HepG2 (cell line): ENCODE data around the gene OCLN. TPM values are rescaled to one million over a fixed set of nuclear protein-coding genes. Genes with fewer than 3 reads are reported as not detected.

Experiments
- ATAC-seq: fragments of 200-7000 bp; cut with Tn5 transposase; 3 replicates; pipeline ENCODE4 v1.9.1; 2020; ENCODE audit warnings: mild to moderate bottlenecking, moderate library complexity
- BruUV-seq: library from RNA; stranded (reverse); fragments of 400-500 nt; replicated peaks from 2 replicates; lab custom pipeline; 2021; lab: Mats Ljungman, UMichigan
- CTCF ChIA-PET: fragments of 300-600 bp; formaldehyde crosslinking; extraction: SDS; loops from one replicate; lab custom pipeline; 2021; ENCODE audit warnings: low total read pairs, inconsistent platforms, low intra/inter-chr PET ratio; lab: Yijun Ruan, JAX
- POLR2A ChIA-PET: fragments of 350-600 bp; sonication (Branson Sonifier 250); formaldehyde crosslinking; loops from one replicate; lab custom pipeline; 2020; ENCODE audit warnings: antibody characterized with exemption, inconsistent platforms; lab: Yijun Ruan, JAX
- DNase-seq: peaks from one replicate; pipeline ENCODE4 v3.0.0-alpha.2; 2015; ENCODE audit warnings: low spot score
- FAIRE-seq: peaks from 3 replicates; lab custom pipeline; 2011; peaks lifted over from hg19 to GRCh38; lab: Jason Lieb, UNC
- H2AFZ ChIP-seq: one replicate; pipeline ENCODE4 v1.6.1; 2011; ENCODE audit warnings: low read length, inconsistent platforms
- H3K27ac ChIP-seq: fragments of 300-600 bp; 3 replicates; pipeline ENCODE4 v1.8.0; 2011; ENCODE audit warnings: mixed run types, mild to moderate bottlenecking, mixed read lengths, low read length, inconsistent platforms; ENCODE audit not compliant: insufficient read depth; ENCODE audit errors: extremely low read length
- H3K27me3 ChIP-seq, 2 experiments: fragments of 200-600 bp in 1 of 2; 2 replicates in 1 of 2; 3 replicates in 1 of 2; pipeline versions ENCODE4 v1.6.0 to v1.8.0; 2011; ENCODE audit warnings: low read length in 2 of 2, mild to moderate bottlenecking in 2 of 2, moderate library complexity in 2 of 2, inconsistent platforms in 1 of 2; ENCODE audit not compliant: insufficient read depth in 2 of 2, control insufficient read depth in 1 of 2
- H3K36me3 ChIP-seq, 2 experiments: fragments of 200-600 bp in 1 of 2; replicated peaks in 1 of 2; 2 replicates in 1 of 2; 3 replicates in 1 of 2; pipeline versions ENCODE4 v1.5.1 to v1.8.0; 2011; ENCODE audit warnings: low read length in 2 of 2, inconsistent platforms in 1 of 2; ENCODE audit not compliant: insufficient read depth in 2 of 2, control insufficient read depth in 1 of 2
- H3K4me1 ChIP-seq: 2 replicates; pipeline ENCODE4 v1.5.1; 2012; ENCODE audit warnings: low read length, inconsistent platforms; ENCODE audit not compliant: insufficient read depth
- H3K4me2 ChIP-seq: 2 replicates; pipeline ENCODE4 v1.6.0; 2011; ENCODE audit warnings: low read depth, low read length, inconsistent platforms
- H3K4me3 ChIP-seq, 3 experiments: fragments of 200-600 bp in 1 of 3; sonication (generic), shearing (Covaris generic) in 1 of 3; replicated peaks in 1 of 3; 2 replicates each; pipeline ENCODE4 v1.5.1; 2011 to 2016; ENCODE audit warnings: low read length in 3 of 3, inconsistent platforms in 2 of 3, low read depth in 2 of 3, mild to moderate bottlenecking in 2 of 3, control low read depth in 1 of 3, mixed read lengths in 1 of 3; ENCODE audit not compliant: insufficient read depth in 1 of 3
- H3K79me2 ChIP-seq: one replicate; pipeline ENCODE4 v1.6.1; 2011; ENCODE audit warnings: low read length, inconsistent platforms; ENCODE audit not compliant: insufficient read depth
- H3K9ac ChIP-seq: 2 replicates; pipeline ENCODE4 v1.6.0; 2011; ENCODE audit warnings: mild to moderate bottlenecking, low read depth, low read length, inconsistent platforms; ENCODE audit not compliant: insufficient read depth
- H3K9me3 ChIP-seq: 2 replicates; pipeline ENCODE4 v1.5.1; 2012; ENCODE audit warnings: mild to moderate bottlenecking, low read length
- H4K20me1 ChIP-seq: 2 replicates; pipeline ENCODE4 v1.6.0; 2011; ENCODE audit warnings: inconsistent platforms, mild to moderate bottlenecking, low read length, moderate library complexity; ENCODE audit not compliant: insufficient read depth
- GZF1 ChIP-seq: sonication (generic); formaldehyde crosslinking; IDR thresholded peaks from 2 replicates; pipeline ENCODE4 v1.5.1; 2020; ENCODE audit warnings: mild to moderate bottlenecking, missing genetic modification reagents
- JUNB ChIP-seq: sonication (generic); formaldehyde crosslinking; IDR thresholded peaks from 2 replicates; pipeline ENCODE4 v1.8.0; 2022; ENCODE audit warnings: missing genetic modification reagents, mild to moderate bottlenecking, borderline replicate concordance
- MLLT10 ChIP-seq: sonication (generic); formaldehyde crosslinking; IDR thresholded peaks from 2 replicates; pipeline ENCODE4 v1.4.0; 2020; ENCODE audit warnings: missing genetic modification reagents
- MYNN ChIP-seq: sonication (generic); formaldehyde crosslinking; IDR thresholded peaks from 2 replicates; pipeline ENCODE4 v1.4.0; 2020; ENCODE audit warnings: mild to moderate bottlenecking, low read depth, missing genetic modification reagents
- ZNF17 ChIP-seq: sonication (generic); formaldehyde crosslinking; IDR thresholded peaks from 2 replicates; pipeline ENCODE4 v1.5.0; 2020; ENCODE audit warnings: mild to moderate bottlenecking, missing genetic modification reagents
- ZNF563 ChIP-seq: sonication (generic); formaldehyde crosslinking; IDR thresholded peaks from 2 replicates; pipeline ENCODE4 v1.8.0; 2022; ENCODE audit warnings: mild to moderate bottlenecking, moderate library complexity, missing genetic modification reagents
- ZNF773 ChIP-seq: sonication (generic); formaldehyde crosslinking; IDR thresholded peaks from 2 replicates; pipeline ENCODE4 v1.4.0; 2020; ENCODE audit warnings: missing genetic modification reagents, borderline replicate concordance
- WGBS: methylation state at CpG from one replicate; pipeline ENCODE4 v1.1.6; 2017; ENCODE audit warnings: low lambda C conversion rate; 5-methylcytosine and 5-hydroxymethylcytosine counted together
- in situ Hi-C: cut with HindIII; loops from 2 replicates; pipeline ENCODE4 v1.10.0; 2017; ENCODE audit warnings: low pct_unique_long_range_greater_than_20kb; ENCODE audit not compliant: extremely low pct_ligation_motif_present
- intact Hi-C: fragments of 100-400 bp; cut with micrococcal nuclease; formaldehyde crosslinking; loops from one replicate; pipeline ENCODE4 v1.10.0; 2022; ENCODE audit not compliant: unreplicated experiment
- polyA plus RNA-seq, 8 experiments: library from polyadenylated mRNA; depleted of rRNA in 3 of 8; stranded (reverse) in 7 of 8; unstranded in 1 of 8; fragments of >200 nt; fragmentation: Illumina TruSeq in 4 of 8; extraction: Trizol in 4 of 8; gene quantifications; 2 replicates each; pipeline versions ENCODE4 v1.2.1 to v1.2.3, GENCODE V29; 2011 to 2016; ENCODE audit warnings: low read depth in 4 of 8, missing spikeins in 1 of 8, mixed read lengths in 1 of 8; ENCODE audit not compliant: insufficient read depth in 1 of 8
- total RNA-seq, 5 experiments: library from RNA; depleted of rRNA; stranded (reverse); fragments of >200 nt; fragmentation: Illumina TruSeq; extraction: Trizol; gene quantifications; 2 replicates each; pipeline ENCODE4 v1.2.3, GENCODE V29; 2016; ENCODE audit warnings: low read depth in 1 of 5
- TF ChIP-seq, protein P1 (sequence below): sonication (generic); formaldehyde crosslinking; IDR thresholded peaks from 2 replicates; pipeline ENCODE4 v1.5.0; 2020; ENCODE audit warnings: missing genetic modification reagents, mild to moderate bottlenecking, borderline replicate concordance
- TF ChIP-seq, protein P2 (sequence below): sonication (generic); formaldehyde crosslinking; IDR thresholded peaks from 2 replicates; pipeline ENCODE4 v1.9.0; 2021; ENCODE audit warnings: missing genetic modification reagents, borderline replicate concordance
- TF ChIP-seq, protein P3 (sequence below): sonication (generic); formaldehyde crosslinking; IDR thresholded peaks from 2 replicates; pipeline ENCODE4 v1.9.0; 2021; ENCODE audit warnings: missing genetic modification reagents, borderline replicate concordance
- TF ChIP-seq, protein P4 (sequence below), 2 experiments: fragments of 450-650 bp in 1 of 2; sonication (generic) in 1 of 2; formaldehyde crosslinking; IDR thresholded peaks; 2 replicates each; pipeline versions ENCODE4 v1.5.0 to v1.8.0; 2020 to 2022; ENCODE audit warnings: mild to moderate bottlenecking in 1 of 2, missing genetic modification reagents in 1 of 2
- TF ChIP-seq, protein P5 (sequence below): IDR thresholded peaks from 2 replicates; pipeline ENCODE4 v1.6.1; 2018; ENCODE audit warnings: missing genetic modification reagents

OCLN gene
- total and polyA plus RNA-seq, 2 of the 13 experiments (the other 11 are each of a cell fraction or from before 2014, with no cell fraction given), result 24.1 to 34.8 TPM

DNA sequence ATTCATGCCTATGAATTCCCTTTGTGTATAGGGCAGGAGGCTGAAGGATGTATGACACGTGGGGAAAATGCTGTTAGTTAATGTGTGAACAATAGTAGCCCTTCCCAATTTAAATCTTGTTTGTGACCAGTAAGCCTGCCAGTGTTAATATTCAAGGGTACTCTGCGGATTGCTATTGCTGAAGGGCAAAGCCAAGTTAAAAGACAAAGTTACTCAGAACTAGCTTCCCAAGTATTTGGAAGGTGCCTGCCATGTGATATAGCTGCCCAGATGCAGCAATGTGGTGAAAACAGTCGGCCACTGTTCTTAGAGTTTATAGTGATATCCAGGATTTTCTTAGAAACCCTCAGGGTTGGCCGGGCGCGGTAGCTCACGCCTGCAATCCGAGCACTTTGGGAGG is 43.1 kb upstream of the OCLN start:
- ChIA-PET POLR2A (no interaction called here), CTCF (no interaction called here)
- no peak for ATAC-seq
- peaks cover 55% of the 10 kb centered on the region for H3K4me1 ChIP-seq
- no peak overlapping the region for H3K4me2 ChIP-seq
- H3K4me3 ChIP-seq, result no peak overlapping the region
- in situ Hi-C loops, result no loop called here
- no peak for TF ChIP-seq ZNF563 (CRISPR knock-in tag)
- no peak for DNase-seq
- 96% methylated on average over 8 of the region's 8 CpGs for WGBS
- H2AFZ ChIP-seq, result no peak overlapping the region
- H3K27ac ChIP-seq, result no peak overlapping the region
- no peak overlapping the region for H3K9ac ChIP-seq
- FAIRE-seq, result no peak
- no peaks in the 10 kb centered on the region for H3K36me3 ChIP-seq
- intact Hi-C loops, result no loop called here
- no peaks in the 10 kb centered on the region for H3K27me3 ChIP-seq
- H3K79me2 ChIP-seq, result no peaks in the 10 kb centered on the region
- no peaks in the 10 kb centered on the region for H4K20me1 ChIP-seq
- H3K9me3 ChIP-seq, result no peaks in the 10 kb centered on the region
- BruUV-seq, result no TSS peak

DNA sequence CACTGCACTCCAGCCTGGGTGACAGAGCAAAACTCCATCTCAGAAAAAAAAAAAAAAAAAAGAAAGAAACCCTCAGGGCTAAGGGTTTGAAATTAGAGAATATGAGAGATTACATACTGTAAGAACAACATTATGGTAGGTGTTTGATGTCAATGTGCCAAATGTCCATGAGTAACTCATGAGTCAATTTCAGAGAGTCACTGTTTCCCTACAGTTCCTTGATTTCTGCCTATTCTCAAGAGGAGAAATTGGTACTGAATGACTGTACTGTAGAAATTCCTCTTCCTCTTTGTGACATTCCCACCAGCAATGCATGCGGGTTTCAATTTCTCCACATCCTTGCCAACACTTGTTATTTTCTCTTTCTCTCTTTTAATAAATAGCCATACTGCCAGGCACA is 42.5 kb upstream of the OCLN start:
- H3K9me3 ChIP-seq, result no peaks in the 10 kb centered on the region
- intact Hi-C loops, result no loop called here
- ATAC-seq, result no peak
- no peaks in the 10 kb centered on the region for H3K36me3 ChIP-seq
- DNase-seq, result no peak
- no peak overlapping the region for H3K27ac ChIP-seq
- H4K20me1 ChIP-seq, result no peaks in the 10 kb centered on the region
- WGBS, result 100% methylated on average over 1 of the region's 1 CpG
- H3K9ac ChIP-seq, result no peak overlapping the region
- no peaks in the 10 kb centered on the region for H3K79me2 ChIP-seq
- ChIA-PET POLR2A (no interaction called here), CTCF (no interaction called here)
- no peaks in the 10 kb centered on the region for H3K27me3 ChIP-seq
- no peak overlapping the region for H3K4me3 ChIP-seq
- in situ Hi-C loops, result no loop called here
- peaks cover 55% of the 10 kb centered on the region for H3K4me1 ChIP-seq
- no peak overlapping the region for H3K4me2 ChIP-seq
- no peak overlapping the region for H2AFZ ChIP-seq
- no TSS peak for BruUV-seq
- no peak for FAIRE-seq
- TF ChIP-seq, protein P1, sequence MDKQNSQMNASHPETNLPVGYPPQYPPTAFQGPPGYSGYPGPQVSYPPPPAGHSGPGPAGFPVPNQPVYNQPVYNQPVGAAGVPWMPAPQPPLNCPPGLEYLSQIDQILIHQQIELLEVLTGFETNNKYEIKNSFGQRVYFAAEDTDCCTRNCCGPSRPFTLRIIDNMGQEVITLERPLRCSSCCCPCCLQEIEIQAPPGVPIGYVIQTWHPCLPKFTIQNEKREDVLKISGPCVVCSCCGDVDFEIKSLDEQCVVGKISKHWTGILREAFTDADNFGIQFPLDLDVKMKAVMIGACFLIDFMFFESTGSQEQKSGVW (CRISPR knock-in tag), result no peak
- TF ChIP-seq, protein P2, sequence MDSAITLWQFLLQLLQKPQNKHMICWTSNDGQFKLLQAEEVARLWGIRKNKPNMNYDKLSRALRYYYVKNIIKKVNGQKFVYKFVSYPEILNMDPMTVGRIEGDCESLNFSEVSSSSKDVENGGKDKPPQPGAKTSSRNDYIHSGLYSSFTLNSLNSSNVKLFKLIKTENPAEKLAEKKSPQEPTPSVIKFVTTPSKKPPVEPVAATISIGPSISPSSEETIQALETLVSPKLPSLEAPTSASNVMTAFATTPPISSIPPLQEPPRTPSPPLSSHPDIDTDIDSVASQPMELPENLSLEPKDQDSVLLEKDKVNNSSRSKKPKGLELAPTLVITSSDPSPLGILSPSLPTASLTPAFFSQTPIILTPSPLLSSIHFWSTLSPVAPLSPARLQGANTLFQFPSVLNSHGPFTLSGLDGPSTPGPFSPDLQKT, result no peak
- no peak for TF ChIP-seq MYNN (CRISPR knock-in tag)
- TF ChIP-seq ZNF773, result no peak
- TF ChIP-seq, protein P3, sequence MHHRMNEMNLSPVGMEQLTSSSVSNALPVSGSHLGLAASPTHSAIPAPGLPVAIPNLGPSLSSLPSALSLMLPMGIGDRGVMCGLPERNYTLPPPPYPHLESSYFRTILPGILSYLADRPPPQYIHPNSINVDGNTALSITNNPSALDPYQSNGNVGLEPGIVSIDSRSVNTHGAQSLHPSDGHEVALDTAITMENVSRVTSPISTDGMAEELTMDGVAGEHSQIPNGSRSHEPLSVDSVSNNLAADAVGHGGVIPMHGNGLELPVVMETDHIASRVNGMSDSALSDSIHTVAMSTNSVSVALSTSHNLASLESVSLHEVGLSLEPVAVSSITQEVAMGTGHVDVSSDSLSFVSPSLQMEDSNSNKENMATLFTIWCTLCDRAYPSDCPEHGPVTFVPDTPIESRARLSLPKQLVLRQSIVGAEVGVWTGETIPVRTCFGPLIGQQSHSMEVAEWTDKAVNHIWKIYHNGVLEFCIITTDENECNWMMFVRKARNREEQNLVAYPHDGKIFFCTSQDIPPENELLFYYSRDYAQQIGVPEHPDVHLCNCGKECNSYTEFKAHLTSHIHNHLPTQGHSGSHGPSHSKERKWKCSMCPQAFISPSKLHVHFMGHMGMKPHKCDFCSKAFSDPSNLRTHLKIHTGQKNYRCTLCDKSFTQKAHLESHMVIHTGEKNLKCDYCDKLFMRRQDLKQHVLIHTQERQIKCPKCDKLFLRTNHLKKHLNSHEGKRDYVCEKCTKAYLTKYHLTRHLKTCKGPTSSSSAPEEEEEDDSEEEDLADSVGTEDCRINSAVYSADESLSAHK (CRISPR knock-in tag), result no peak
- no peak for TF ChIP-seq JUNB (CRISPR knock-in tag)
- TF ChIP-seq ZNF17 (CRISPR knock-in tag), result no peak
- TF ChIP-seq MLLT10 (CRISPR knock-in tag), result no peak
- TF ChIP-seq GZF1, result no peak
- TF ChIP-seq, protein P4, sequence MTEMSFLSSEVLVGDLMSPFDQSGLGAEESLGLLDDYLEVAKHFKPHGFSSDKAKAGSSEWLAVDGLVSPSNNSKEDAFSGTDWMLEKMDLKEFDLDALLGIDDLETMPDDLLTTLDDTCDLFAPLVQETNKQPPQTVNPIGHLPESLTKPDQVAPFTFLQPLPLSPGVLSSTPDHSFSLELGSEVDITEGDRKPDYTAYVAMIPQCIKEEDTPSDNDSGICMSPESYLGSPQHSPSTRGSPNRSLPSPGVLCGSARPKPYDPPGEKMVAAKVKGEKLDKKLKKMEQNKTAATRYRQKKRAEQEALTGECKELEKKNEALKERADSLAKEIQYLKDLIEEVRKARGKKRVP (CRISPR knock-in tag; IDR thresholded peaks at IDR 0.05), result no peak
- TF ChIP-seq, protein P5, sequence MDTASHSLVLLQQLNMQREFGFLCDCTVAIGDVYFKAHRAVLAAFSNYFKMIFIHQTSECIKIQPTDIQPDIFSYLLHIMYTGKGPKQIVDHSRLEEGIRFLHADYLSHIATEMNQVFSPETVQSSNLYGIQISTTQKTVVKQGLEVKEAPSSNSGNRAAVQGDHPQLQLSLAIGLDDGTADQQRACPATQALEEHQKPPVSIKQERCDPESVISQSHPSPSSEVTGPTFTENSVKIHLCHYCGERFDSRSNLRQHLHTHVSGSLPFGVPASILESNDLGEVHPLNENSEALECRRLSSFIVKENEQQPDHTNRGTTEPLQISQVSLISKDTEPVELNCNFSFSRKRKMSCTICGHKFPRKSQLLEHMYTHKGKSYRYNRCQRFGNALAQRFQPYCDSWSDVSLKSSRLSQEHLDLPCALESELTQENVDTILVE, result no peak
